RPMI7951 (cell line): ENCODE results near the gene PRKAR2B. TPM values are rescaled to one million over a fixed set of nuclear protein-coding genes. Genes with fewer than 3 reads are reported as not detected.
"Not testable (repeated sequence)": the region's sequence is repeated elsewhere in the genome, so short reads cannot be mapped to it uniquely, and the experiment has no call there.

Source experiments
- DNase-seq: peaks from one replicate; pipeline ENCODE4 v3.0.0-alpha.2; 2012; ENCODE audit warnings: low read depth
- total RNA-seq: library from RNA; depleted of rRNA; stranded (reverse); fragments of >200 nt; shearing (Covaris generic); gene quantifications from 2 replicates; pipeline ENCODE4 v1.2.3, GENCODE V29; 2014

Gene PRKAR2B
- total RNA-seq, 1 experiment from 2014 or later = 3.7 TPM

DNA sequence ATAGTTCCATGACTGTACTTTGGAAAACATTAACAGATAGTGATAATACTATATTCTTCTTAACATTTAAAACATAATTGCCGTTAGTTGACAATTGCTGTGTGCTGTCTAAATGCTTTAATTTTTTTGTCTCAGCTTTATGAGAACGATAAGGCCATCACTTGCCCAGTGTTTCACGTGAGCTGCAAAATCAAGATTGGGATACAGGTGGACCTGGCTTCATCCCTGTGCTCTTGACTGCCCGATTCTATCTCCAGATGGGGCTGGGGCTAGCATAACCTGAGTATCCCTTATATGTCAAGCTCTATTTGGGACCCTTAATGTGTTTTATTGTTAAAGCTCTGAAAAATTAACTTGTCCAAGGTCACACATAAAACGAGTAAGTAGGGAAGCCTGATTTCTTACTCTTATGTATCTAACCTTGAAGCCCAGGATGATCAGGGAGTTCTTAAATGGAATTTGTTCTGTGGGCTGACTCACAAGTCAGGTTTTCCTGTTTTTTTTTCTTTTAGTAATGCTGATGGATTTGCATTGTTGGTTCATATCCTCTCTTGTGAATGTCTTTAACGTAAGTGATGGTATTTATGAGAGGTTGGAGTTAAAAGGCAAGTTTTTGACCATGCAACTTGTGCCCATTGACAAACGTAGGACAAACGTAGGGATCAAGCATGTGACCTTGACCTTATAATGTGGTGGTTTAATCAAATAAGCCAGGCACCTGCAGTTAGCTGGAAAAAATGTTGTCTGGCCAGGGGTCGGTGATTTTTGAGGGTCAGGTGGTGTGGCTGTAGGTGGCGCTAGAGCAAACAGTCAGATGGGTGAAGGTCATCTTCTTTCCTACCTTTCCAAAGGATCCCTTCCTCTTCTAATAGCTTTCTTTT is 3.6 kb downstream of the PRKAR2B start:
- no peak for DNase-seq

GRCh38 chr7:107048783-107049418 is 4.4 kb downstream of the PRKAR2B start:
- no peak for DNase-seq

DNA sequence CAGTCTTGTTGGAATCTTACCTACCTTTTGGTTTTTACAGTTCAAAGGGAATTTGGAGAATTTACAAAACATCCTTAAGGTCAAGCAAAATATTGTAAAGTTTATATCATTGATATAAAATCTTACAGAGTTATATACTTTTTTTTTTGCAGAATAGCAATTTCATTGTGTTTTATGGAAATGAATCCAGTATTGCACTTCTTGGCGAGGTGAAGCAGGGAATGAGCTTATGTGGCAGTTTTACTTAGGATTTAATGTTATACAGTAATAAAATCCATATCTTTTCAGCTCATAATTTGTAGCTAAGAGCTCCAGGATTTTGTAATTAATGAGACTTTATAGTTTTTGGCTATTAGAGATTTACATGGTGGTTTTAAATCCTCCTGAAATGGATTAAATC is 5.0 kb downstream of the PRKAR2B start:
- DNase-seq = no peak

GRCh38 chr7:107049971-107050532 is 5.5 kb downstream of the PRKAR2B start:
- DNase-seq = no peak

DNA sequence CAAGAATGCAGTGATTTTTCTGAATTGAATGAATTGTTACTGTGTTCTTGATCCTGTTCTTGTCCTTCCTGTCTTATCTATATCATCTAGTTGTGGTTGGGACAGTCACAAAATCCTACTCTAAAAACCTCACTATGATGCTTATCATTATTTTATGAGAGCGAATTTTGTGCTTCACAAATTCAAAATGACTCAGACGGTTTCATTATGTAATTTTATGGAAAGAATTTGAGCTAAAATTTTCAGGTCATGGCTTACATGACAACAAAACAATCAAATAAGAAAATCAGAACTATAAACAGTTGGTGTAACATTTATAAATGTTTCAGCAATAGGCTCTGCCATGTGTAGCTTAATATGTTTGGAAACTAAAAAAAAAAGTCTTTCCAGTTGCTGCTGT is 6.9 kb downstream of the PRKAR2B start:
- DNase-seq = peak; percentile 49

DNA sequence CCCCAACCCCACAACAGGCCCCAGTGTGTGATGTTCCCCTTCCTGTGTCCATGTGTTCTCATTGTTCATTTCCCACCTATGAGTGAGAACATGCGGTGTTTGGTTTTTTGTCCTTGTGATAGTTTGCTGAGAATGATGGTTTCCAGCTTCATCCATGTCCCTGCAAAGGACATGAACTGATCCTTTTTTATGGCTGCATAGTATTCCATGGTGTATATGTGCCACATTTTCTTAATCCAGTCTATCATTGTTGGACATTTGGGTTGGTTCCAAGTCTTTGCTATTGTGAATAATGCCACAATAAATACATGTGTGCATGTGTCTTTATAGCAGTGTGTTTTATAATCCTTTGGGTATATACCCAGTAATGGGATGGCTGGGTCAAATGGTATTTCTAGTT is 10.5 kb downstream of the PRKAR2B start:
- not testable (repeated sequence) for DNase-seq

- not testable (repeated sequence) for DNase-seq
Observed at GRCh38 chr7:107056058-107056457, 11.6 kb downstream of the PRKAR2B start.

GRCh38 chr7:107056728-107057473 is 12.4 kb downstream of the PRKAR2B start:
- DNase-seq = no peak

DNA sequence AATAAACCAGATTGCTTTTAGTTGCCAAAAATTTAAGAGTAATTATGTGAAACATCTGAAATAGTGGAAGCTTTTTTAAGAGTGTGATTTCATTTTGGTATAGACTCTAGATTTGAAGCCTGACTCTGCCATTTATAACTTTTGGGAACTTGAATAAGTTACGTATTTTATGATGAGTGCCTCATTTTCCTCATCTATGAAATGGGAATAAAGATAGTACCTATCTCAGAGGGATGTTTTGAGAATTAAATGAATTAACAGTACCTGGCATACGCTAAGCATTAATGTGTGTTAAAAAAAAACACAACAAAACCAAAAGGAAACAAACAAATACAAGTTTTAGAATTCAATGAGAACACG is 12.9 kb downstream of the PRKAR2B start:
- no peak for DNase-seq

DNA sequence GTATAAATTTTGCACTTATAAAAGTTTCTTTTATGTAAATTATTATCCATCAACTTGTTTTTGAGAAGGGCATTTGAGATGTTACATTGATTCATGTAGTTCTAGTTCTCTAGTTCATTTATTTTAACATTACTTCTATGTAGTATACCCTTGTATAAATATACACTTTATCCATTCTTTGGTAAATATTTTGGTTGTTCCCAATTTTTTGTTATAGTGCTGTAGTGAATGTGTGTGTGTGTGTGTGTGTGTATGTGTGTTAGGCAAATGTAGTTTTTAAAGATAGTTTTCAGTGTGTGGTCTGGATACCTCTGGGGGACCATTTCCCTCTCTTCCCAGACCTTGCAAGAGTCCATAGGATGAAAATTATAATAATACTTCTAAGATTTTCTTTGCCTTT is 15.0 kb downstream of the PRKAR2B start:
- no peak for DNase-seq

DNA sequence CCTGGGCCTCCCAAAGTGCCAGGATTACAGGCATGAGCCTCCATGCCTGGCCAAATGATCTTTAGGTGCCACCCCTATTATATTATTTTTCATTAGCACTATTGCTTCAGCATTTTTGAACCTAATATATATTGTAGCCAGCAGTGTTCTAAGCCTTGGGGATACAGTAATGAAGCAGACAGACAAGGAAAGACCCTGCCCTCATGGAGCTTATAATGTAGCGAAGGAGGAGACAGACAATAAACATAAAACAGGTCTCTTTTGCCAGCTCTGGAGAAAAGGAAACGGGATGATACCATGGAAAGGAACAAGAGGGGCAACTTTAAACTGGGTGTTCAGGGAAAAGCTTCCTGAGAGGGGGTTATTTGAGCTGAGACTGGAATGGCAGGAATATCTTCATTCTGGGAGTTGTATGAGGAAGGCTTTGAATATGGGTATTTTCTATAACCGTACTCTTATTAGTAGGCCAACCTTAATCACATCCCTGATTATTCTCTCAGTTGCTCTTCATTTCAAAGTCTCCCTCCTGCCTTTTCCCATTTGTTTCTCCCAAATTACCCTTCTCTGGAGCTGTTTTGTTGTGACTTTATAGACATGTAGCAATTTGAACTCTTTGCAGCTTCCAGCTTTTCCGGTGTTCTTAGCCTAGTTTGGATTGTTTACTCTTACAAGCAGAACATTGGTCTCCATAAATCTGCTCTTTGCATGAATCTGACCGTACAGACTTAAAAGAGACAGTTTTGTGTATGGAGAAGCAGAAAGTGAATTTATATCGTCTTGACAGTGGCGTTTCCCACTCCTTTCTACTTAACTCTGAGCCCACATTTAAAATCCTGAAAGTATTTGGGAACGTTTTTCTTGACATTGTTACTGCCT is 19.0 kb downstream of the PRKAR2B start:
- no peak for DNase-seq

GRCh38 chr7:107064255-107064654 is 19.8 kb downstream of the PRKAR2B start:
- DNase-seq = no peak

DNA sequence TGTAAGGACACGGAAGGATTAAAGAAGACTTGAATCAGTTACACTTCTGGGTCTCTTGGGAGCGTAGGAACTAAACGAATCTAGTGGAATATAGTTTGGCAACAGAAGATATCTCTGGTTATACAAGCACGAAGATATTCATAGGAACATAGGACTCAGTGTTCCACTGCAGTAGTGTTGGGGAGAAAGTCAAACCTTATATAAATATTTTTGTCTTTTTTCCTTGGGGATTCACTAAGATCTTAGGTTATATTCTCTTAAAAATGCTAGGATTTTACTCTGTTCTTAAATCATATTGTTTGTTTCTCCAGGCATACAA is 21.4 kb downstream of the PRKAR2B start:
- no peak for DNase-seq

- DNase-seq = peak; percentile 40
Observed at GRCh38 chr7:107068156-107068555, 23.7 kb downstream of the PRKAR2B start.

DNA sequence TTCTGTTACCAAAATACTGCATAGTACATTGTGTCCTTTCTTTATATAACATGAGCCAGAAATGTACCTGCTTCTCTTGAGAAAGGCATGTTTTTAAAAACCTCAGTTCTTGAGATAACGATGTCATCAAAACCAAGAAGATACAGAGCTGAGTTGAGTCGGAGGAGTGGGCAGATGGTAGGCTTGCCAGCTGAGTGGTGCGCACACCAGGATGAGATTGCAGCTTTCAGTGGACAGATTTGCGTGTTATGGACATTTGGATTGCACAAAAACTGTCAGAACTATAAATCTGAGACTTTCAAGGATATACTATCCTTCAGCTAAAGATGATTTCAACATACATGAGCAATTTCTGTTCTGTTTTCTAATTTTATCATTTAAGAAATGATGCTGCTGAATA is 25.0 kb downstream of the PRKAR2B start:
- DNase-seq = no peak

- DNase-seq = no peak
Observed at GRCh38 chr7:107070710-107071109, 26.2 kb downstream of the PRKAR2B start.

- no peak for DNase-seq
Observed at GRCh38 chr7:107071129-107071528, 26.6 kb downstream of the PRKAR2B start.

DNA sequence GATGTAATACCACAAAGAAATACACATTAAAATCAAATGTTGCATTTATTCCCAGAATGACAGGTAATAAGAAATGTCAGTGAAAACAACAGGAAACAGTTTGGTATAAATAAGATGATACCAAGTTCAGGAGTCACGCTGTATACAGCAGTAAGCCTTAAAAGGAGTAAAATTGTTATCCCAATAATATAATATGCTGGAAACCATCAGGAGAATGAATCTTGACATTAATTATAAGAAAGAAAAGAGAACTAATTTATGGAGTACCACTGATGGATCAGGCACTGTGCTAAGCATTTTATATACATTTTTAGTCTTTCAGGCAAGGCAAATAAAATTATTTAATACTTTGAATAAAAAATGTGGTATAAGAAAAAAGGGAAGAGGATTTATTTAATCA is 27.6 kb downstream of the PRKAR2B start:
- no peak for DNase-seq

DNA sequence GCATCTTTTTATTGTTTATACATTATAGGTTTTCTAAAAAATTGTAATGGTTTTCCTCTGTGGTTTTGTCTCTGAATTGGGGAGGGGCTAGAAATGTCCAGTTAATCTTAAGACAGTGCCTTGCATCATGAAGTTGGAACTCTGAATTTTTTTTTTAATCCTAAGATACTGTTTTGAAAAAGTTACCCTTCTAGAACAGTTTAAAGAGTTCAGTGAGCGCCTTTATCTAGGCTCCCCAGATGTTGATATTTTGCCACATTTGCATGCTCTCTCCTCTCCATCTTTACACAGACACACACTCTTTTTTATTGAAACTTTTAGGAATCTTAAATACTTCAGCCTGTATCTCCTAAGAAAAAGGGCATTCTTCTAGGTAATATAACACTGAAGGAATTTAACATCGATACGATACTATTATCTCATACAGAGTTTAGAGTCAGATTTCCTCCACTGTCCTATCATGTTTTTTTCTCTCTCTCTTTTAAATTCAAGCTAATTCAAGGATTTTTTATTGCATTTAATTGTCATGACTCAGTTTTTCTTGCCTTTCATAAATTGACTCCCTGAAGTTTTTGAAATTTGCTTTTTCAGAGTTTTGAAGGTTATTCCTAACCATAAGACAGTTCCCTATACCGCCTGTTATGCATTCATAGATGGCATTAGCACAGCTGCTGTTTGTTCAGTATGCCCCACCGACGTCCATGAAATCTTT is 31.5 kb downstream of the PRKAR2B start:
- no peak for DNase-seq

DNA sequence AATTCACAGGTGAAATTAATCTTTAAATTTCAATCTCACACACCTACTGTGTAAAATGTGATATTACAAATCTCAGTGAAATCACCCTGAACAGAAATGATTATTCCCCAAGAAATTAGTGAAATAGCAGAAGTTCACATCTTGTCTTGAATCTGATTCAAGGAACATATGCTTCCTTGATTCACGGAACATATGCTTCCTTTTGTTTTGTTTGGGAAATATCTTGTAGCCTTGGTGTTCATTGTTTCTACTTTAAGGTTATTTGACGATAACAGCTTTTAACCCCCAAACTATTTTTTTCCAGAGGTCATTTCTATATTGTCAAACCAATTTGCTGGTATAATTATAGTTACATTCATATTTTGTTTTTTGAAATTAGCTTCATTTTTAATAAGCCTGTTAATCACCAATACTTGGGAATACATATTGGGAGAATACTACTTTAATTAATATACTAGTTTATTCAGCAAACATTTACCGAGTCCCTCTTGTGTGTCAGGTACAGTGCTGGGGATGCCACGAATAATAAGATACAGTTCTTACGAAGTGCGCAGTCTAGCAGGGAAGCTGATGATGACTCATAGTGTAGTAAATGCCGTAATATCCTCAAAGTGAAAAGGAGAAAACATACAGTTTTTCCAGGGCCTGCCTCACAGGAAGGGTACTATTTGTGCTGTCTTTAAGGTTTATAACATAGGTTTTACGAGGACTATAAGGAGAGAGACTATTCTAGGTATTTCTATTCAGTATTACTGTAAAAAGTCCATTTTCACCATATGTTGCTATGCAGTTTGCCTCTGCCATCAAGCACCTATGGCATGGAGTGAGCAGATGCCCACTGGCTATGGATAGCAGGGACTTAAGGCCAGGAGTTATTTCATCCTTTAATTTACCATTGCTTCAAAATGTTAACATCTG is 32.5 kb downstream of the PRKAR2B start:
- DNase-seq = peak; percentile 17
